GM13976 (cell line): Measurements from ENCODE around the gene CTIF.

ENCODE experiments used
- DNase-seq: peaks from one replicate; pipeline ENCODE4 v3.0.0; 2012; ENCODE audit warnings: low spot score
- in situ Hi-C: fragments of 300-500 bp; cut with MboI; formaldehyde crosslinking; loops from one replicate; pipeline ENCODE4 v1.12.0; 2022; ENCODE audit warnings: low sequenced_read_pairs, mixed read lengths, inconsistent platforms; ENCODE audit not compliant: unreplicated experiment
- TF ChIP-seq, protein P1 (sequence below): IDR thresholded peaks from 2 replicates; pipeline ENCODE4 v1.5.1; 2012; ENCODE audit warnings: borderline replicate concordance, mild to moderate bottlenecking; ENCODE audit not compliant: insufficient read depth; ENCODE audit errors: extremely low read depth, missing control alignments, control extremely low read depth

CTIF gene

GRCh38 chr18:48621815-48622555 lies 83.2 kb downstream of the CTIF start:
- no peak for DNase-seq
- TF ChIP-seq, protein P1, sequence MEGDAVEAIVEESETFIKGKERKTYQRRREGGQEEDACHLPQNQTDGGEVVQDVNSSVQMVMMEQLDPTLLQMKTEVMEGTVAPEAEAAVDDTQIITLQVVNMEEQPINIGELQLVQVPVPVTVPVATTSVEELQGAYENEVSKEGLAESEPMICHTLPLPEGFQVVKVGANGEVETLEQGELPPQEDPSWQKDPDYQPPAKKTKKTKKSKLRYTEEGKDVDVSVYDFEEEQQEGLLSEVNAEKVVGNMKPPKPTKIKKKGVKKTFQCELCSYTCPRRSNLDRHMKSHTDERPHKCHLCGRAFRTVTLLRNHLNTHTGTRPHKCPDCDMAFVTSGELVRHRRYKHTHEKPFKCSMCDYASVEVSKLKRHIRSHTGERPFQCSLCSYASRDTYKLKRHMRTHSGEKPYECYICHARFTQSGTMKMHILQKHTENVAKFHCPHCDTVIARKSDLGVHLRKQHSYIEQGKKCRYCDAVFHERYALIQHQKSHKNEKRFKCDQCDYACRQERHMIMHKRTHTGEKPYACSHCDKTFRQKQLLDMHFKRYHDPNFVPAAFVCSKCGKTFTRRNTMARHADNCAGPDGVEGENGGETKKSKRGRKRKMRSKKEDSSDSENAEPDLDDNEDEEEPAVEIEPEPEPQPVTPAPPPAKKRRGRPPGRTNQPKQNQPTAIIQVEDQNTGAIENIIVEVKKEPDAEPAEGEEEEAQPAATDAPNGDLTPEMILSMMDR, result no peak
- in situ Hi-C loops, result no loop called here

- DNase-seq, result no peak
- in situ Hi-C loops, result no loop called here
- TF ChIP-seq, protein P1, result no peak
Measured at GRCh38 chr18:48622911-48623431, 84.1 kb downstream of the CTIF start.

GRCh38 chr18:48623468-48624235 lies 84.8 kb downstream of the CTIF start:
- no peak for DNase-seq
- TF ChIP-seq, protein P1, result no peak
- in situ Hi-C loops, result no loop called here

DNA sequence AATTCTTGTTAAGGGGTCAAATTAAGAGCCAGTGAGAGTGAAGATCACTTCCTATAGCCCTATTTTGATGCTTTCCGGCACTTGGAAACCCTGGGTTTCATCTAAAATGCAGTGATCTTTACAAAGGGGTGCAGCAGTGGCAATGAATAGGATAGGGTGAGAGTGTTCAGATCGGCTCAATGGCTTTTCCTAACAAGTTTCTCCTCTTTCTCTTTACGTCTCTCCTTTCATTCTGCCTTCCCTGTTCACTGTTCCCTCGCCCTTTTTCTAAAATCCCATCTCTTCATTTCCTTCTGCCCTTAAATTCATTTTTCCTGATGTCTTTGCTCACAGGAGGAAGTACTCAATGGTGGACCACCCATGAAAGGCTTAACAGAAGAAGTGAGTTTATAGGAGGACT lies 86.0 kb downstream of the CTIF start:
- TF ChIP-seq, protein P1, result no peak
- in situ Hi-C loops, result no loop called here
- DNase-seq, result no peak

GRCh38 chr18:48627216-48627615 lies 88.4 kb downstream of the CTIF start:
- in situ Hi-C loops, result no loop called here
- no peak for DNase-seq
- TF ChIP-seq, protein P1, result no peak

- no peak for DNase-seq
- TF ChIP-seq, protein P1, result no peak
- in situ Hi-C loops, result no loop called here
Measured at GRCh38 chr18:48629730-48630324, 91.0 kb downstream of the CTIF start.
